K562 (cell line): ENCODE measurements around the gene OTULIN. TPM values are rescaled to one million over a fixed set of nuclear protein-coding genes. Genes with fewer than 3 reads are reported as not detected.
A peak's percentile ranks its signal among the peaks of the same experiment; 100 is the strongest.

ENCODE experiments used
- FOXA3 ChIP-seq, 2 experiments: fragments of 450-650 bp in 1 of 2; sonication (generic) in 1 of 2; formaldehyde crosslinking; IDR thresholded peaks in 1 of 2; conservative IDR thresholded peaks in 1 of 2; 2 replicates each; pipeline versions ENCODE4 v1.4.0 to v1.8.0; 2020 to 2022; ENCODE audit warnings: mild to moderate bottlenecking in 2 of 2, missing genetic modification reagents in 1 of 2
- ILF3 ChIP-seq: fragments of 450-650 bp; IDR thresholded peaks from 2 replicates; pipeline ENCODE4 v1.6.1; 2018; ENCODE audit warnings: antibody characterized with exemption, mild to moderate bottlenecking, moderate library complexity, borderline replicate concordance
- MYC ChIP-seq, 2 experiments: fragments of 250-450 bp in 1 of 2; sonication (Bioruptor Pico) in 1 of 2; IDR thresholded peaks; 2 replicates each; pipeline versions ENCODE4 v1.5.1 to v1.6.1; 2012 to 2021; ENCODE audit warnings: low read depth in 2 of 2, borderline replicate concordance in 1 of 2, improper control_type of control experiment in 1 of 2, low read length in 1 of 2, mild to moderate bottlenecking in 1 of 2, moderate library complexity in 1 of 2
- NR4A1 ChIP-seq, 2 experiments: fragments of 250-450 bp in 1 of 2; fragments of 450-650 bp in 1 of 2; sonication (Bioruptor Pico) in 1 of 2; IDR thresholded peaks; 2 replicates each; pipeline versions ENCODE4 v1.4.0 to v1.6.1; 2016 to 2020; ENCODE audit warnings: mild to moderate bottlenecking in 2 of 2, missing compliant biosample characterization in 1 of 2, missing genetic modification characterization in 1 of 2, moderate library complexity in 1 of 2
- PTTG1 ChIP-seq: fragments of 450-650 bp; IDR thresholded peaks from 2 replicates; pipeline ENCODE4 v1.6.1; 2016; ENCODE audit warnings: low read depth, mild to moderate bottlenecking, missing genetic modification characterization, missing compliant biosample characterization
- ZBTB1 ChIP-seq: sonication (generic); formaldehyde crosslinking; IDR thresholded peaks from 2 replicates; pipeline ENCODE4 v1.8.1; 2023; ENCODE audit warnings: missing genetic modification reagents, low read depth, mild to moderate bottlenecking, borderline replicate concordance
- ZBTB8A ChIP-seq: fragments of 450-650 bp; IDR thresholded peaks from 2 replicates; pipeline ENCODE4 v1.6.1; 2018; ENCODE audit warnings: mild to moderate bottlenecking, moderate library complexity; ENCODE audit not compliant: partially characterized antibody
- ZMIZ1 ChIP-seq, 2 experiments: fragments of 150-350 bp in 1 of 2; IDR thresholded peaks; 2 replicates each; pipeline ENCODE4 v1.6.1; 2012 to 2016; ENCODE audit warnings: low read depth in 2 of 2, low read length in 2 of 2, mild to moderate bottlenecking in 1 of 2, moderate library complexity in 1 of 2
- ZNF318 ChIP-seq, 2 experiments: fragments of 450-650 bp; IDR thresholded peaks; 2 replicates each; pipeline ENCODE4 v1.6.1; 2016; ENCODE audit warnings: mild to moderate bottlenecking in 2 of 2, borderline replicate concordance in 1 of 2, low read depth in 1 of 2, moderate library complexity in 1 of 2
- ZNF639 ChIP-seq, 2 experiments: fragments of 200-800 bp in 1 of 2; sonication (Bioruptor generic) in 1 of 2; sonication (generic) in 1 of 2; formaldehyde crosslinking in 1 of 2; IDR thresholded peaks in 1 of 2; conservative IDR thresholded peaks in 1 of 2; 2 replicates each; pipeline versions ENCODE4 v1.5.0 to v1.6.1; 2016 to 2020; ENCODE audit warnings: missing compliant biosample characterization in 1 of 2, missing genetic modification characterization in 1 of 2, missing genetic modification reagents in 1 of 2
- polyA plus RNA-seq, 8 experiments: library from polyadenylated mRNA; depleted of rRNA in 4 of 8; stranded (reverse) in 5 of 8; unstranded in 3 of 8; fragments of >200 nt; fragmentation: Nextera tagmentation in 2 of 8; fragmentation: Illumina TruSeq in 1 of 8; extraction: Ambion mirVana in 2 of 8; extraction: Trizol in 1 of 8; gene quantifications; 2 replicates each; pipeline versions ENCODE4 v1.2.1 to v1.2.3, GENCODE V29; 2011 to 2014; ENCODE audit warnings: inconsistent platforms in 1 of 8, missing spikeins in 1 of 8
- total RNA-seq, 7 experiments: library from RNA; depleted of rRNA in 6 of 7; stranded (reverse); fragments of >200 nt in 6 of 7; fragmentation: Illumina TruSeq in 2 of 7; extraction: Trizol in 2 of 7; gene quantifications; 2 replicates each; pipeline versions ENCODE4 v1.2.1 to v1.2.3, GENCODE V29; 2011 to 2021; ENCODE audit warnings: low replicate concordance in 1 of 7

The OTULIN gene
- total and polyA plus RNA-seq, 9 of the 15 experiments (the other 6 are each of a cell fraction or from before 2014, with no cell fraction given) = 3.3 to 33.6 (median 20.1) TPM

- TF ChIP-seq ZMIZ1 (IDR thresholded peaks at IDR 0.05; ENCODE audit: low read depth in 2 of 2, low read length in 2 of 2) = no peak
- TF ChIP-seq ZBTB1 = no peak
- no peak for TF ChIP-seq FOXA3 (CRISPR knock-in tag; conservative IDR thresholded peaks at IDR 0.05 in 1 of 2, IDR thresholded peaks at IDR 0.05 in 1 of 2)
- TF ChIP-seq MYC (IDR thresholded peaks at IDR 0.05; ENCODE audit: low read depth, low read length) = peak; percentile 56; the same call in 1 of the 2 replicates
- no peak for TF ChIP-seq MYC (CRISPR knock-in tag; IDR thresholded peaks at IDR 0.05; ENCODE audit: borderline replicate concordance, low read depth)
- TF ChIP-seq NR4A1 (CRISPR knock-in tag; IDR thresholded peaks at IDR 0.05) = no peak
- no peak for TF ChIP-seq NR4A1 (tag; IDR thresholded peaks at IDR 0.05)
- TF ChIP-seq PTTG1 = no peak
- peak in 1 of 2 experiments; percentile 54; a peak in 1 of 4 replicates for TF ChIP-seq ZNF639 (CRISPR knock-in tag; conservative IDR thresholded peaks at IDR 0.05 in 1 of 2, IDR thresholded peaks at IDR 0.05 in 1 of 2)
- TF ChIP-seq ILF3 = no peak
- no peak for TF ChIP-seq ZNF318 (IDR thresholded peaks at IDR 0.05; ENCODE audit: borderline replicate concordance in 1 of 2, low read depth in 1 of 2)
- no peak for TF ChIP-seq ZBTB8A
These were observed 35.4 kb downstream of the OTULIN start (continued) for GRCh38 chr5:14699807-14700400.
